Body of pancreas (tissue), 4 donors: ENCODE data around the gene TGDS. TPM values are rescaled to one million over a fixed set of nuclear protein-coding genes. Genes with fewer than 3 reads are reported as not detected.

Experiments used
- ATAC-seq: fragments of 150-250 bp; one replicate; pipeline ENCODE4 v1.9.1; 2016
- DNase-seq, 4 donors: peaks; one replicate each; pipeline ENCODE4 v3.0.0-alpha.2; 2019
- H3K27ac ChIP-seq, 4 donors: fragments of 200-600 bp; sonication (generic); 1 replicate in 3 of 4; 2 replicates in 1 of 4; pipeline versions ENCODE4 v1.5.1 to v1.6.1; 2016 to 2019; ENCODE audit warnings: mild to moderate bottlenecking in 1 of 4, mixed read lengths in 1 of 4, moderate library complexity in 1 of 4
- H3K27me3 ChIP-seq, 2 donors: fragments of 200-600 bp; sonication (generic); one replicate each; pipeline ENCODE4 v1.6.0; 2016; ENCODE audit warnings: mild to moderate bottlenecking in 1 of 2
- H3K36me3 ChIP-seq, 2 donors: fragments of 200-600 bp; sonication (generic); replicated peaks in 1 of 2; 2 replicates each; pipeline ENCODE4 v1.5.1; 2016; ENCODE audit warnings: low read depth in 2 of 2; ENCODE audit not compliant: insufficient read depth in 1 of 2
- H3K4me1 ChIP-seq: fragments of 200-600 bp; sonication (generic); one replicate; pipeline ENCODE4 v1.6.0; 2016
- H3K4me3 ChIP-seq, 2 donors: fragments of 200-600 bp; sonication (generic); 1 replicate in 1 of 2; 2 replicates in 1 of 2; pipeline ENCODE4 v1.5.1; 2016 to 2019
- H3K9me3 ChIP-seq, 3 donors: fragments of 200-600 bp; sonication (generic); 1 replicate in 2 of 3; 2 replicates in 1 of 3; pipeline ENCODE4 v1.5.1; 2016
- CTCF ChIP-seq, 7 experiments: fragments of 450-650 bp in 4 of 7; fragments of 200-600 bp in 3 of 7; sonication (generic) in 3 of 7; IDR thresholded peaks; one replicate each; pipeline ENCODE4 v1.5.1; 2016 to 2019; ENCODE audit warnings: antibody characterized with exemption in 7 of 7
- POLR2A ChIP-seq, 3 donors: fragments of 450-650 bp; IDR thresholded peaks; one replicate each; pipeline ENCODE4 v1.6.1; 2016; ENCODE audit warnings: antibody characterized with exemption in 3 of 3, mild to moderate bottlenecking in 2 of 3
- WGBS, 2 donors: methylation state at CpG; one replicate each; pipeline ENCODE4 v1.1.5; 2017; 5-methylcytosine and 5-hydroxymethylcytosine counted together
- intact Hi-C: fragments of 100-400 bp; cut with DNase I; formaldehyde crosslinking; loops from one replicate; pipeline ENCODE4 v1.15.1; 2023
- total RNA-seq, 2 donors: library from RNA; depleted of rRNA; stranded (reverse); fragments of >200 nt; gene quantifications; one replicate each; pipeline ENCODE4 v1.1.0, GENCODE V29; 2016

The TGDS gene
- total RNA-seq, 2 donors from 2014 or later = 6.0 to 8.2 TPM

- Histone ChIP-seq H3K4me1 (peaks cover 15% of the 10 kb centered on the region), H3K27me3 (no peaks in the 10 kb centered on the region), H3K4me3 (peak overlapping the region; percentile 10 to 77), H3K9me3 (no peaks in the 10 kb centered on the region), H3K27ac (peak overlapping the region; percentile 80 to 92 (median 87)), H3K36me3 (no peaks in the 10 kb centered on the region)
- DNase-seq = peak in 1 of 4 donors; percentile 47
- no peak for TF ChIP-seq CTCF (IDR thresholded peaks at IDR 0.05)
- TF ChIP-seq POLR2A (IDR thresholded peaks at IDR 0.05) = no peak
- ATAC-seq = peak; percentile 39
- 16 to 23% methylated on average over 19 to 20 of the region's 21 CpGs for WGBS, 2 donors
- intact Hi-C loops = no loop called here
Measured at GRCh38 chr13:94550062-94550738, 45.8 kb downstream of the TGDS start.

- Histone ChIP-seq H3K9me3 (no peaks in the 10 kb centered on the region), H3K4me3 (peak overlapping the region; percentile 26 to 77), H3K27ac (peak overlapping the region; percentile 80 to 92 (median 87)), H3K4me1 (peaks cover 15% of the 10 kb centered on the region), H3K27me3 (no peaks in the 10 kb centered on the region), H3K36me3 (no peaks in the 10 kb centered on the region)
- ATAC-seq (peak; percentile 89), DNase-seq (peak; percentile 91 to 93 (median 92))
- TF ChIP-seq CTCF (IDR thresholded peaks at IDR 0.05) = peak in 2 of 7 experiments; percentile 14
- TF ChIP-seq POLR2A (IDR thresholded peaks at IDR 0.05) = peak; percentile 51 to 73 (median 69)
- intact Hi-C loops = loop anchor here (10.0 kb wide), 1 partner anchor 45 kb away; the partner anchor contains the start of gene TGDS
- WGBS, 2 donors = 0% methylated on average over 58 of the region's 66 CpGs
Measured at GRCh38 chr13:94549232-94550061, 46.5 kb downstream of the TGDS start.

GRCh38 chr13:94548821-94549231 is 47.1 kb downstream of the TGDS start:
- peak overlapping the region; percentile 26 to 77 for H3K4me3 ChIP-seq
- H3K9me3 ChIP-seq = no peaks in the 10 kb centered on the region
- H3K27me3 ChIP-seq = no peaks in the 10 kb centered on the region
- peaks cover 15% of the 10 kb centered on the region for H3K4me1 ChIP-seq
- peak; percentile 53 to 69 (median 57) for DNase-seq
- ATAC-seq = peak; percentile 51
- TF ChIP-seq CTCF (IDR thresholded peaks at IDR 0.05) = peak in 1 of 7 experiments; percentile 2
- TF ChIP-seq POLR2A (IDR thresholded peaks at IDR 0.05) = no peak
- peak overlapping the region; percentile 80 to 92 (median 87) for H3K27ac ChIP-seq
- no peaks in the 10 kb centered on the region for H3K36me3 ChIP-seq
- intact Hi-C loops = loop anchor here (10.0 kb wide), 1 partner anchor 46 kb away; the partner anchor contains the start of gene TGDS
- WGBS, 2 donors = 0 to 1% methylated on average over 8 to 19 of the region's 19 CpGs

- TF ChIP-seq CTCF (IDR thresholded peaks at IDR 0.05) (no peak), POLR2A (IDR thresholded peaks at IDR 0.05) (no peak)
- no peak for ATAC-seq
Measured at GRCh38 chr13:94548382-94548781, 47.6 kb downstream of the TGDS start.

More at GRCh38 chr13:94548382-94548781, 47.6 kb downstream of the TGDS start:
- Histone ChIP-seq H3K27ac (peak overlapping the region; percentile 80 to 92 (median 87)), H3K4me3 (peak overlapping the region; percentile 26 to 77), H3K4me1 (peaks cover 15% of the 10 kb centered on the region), H3K27me3 (no peaks in the 10 kb centered on the region), H3K9me3 (no peaks in the 10 kb centered on the region), H3K36me3 (no peaks in the 10 kb centered on the region)
- intact Hi-C loops = loop anchor here (10.0 kb wide), 1 partner anchor 46 kb away; the partner anchor contains the start of gene TGDS
- WGBS, 2 donors = 32 to 43% methylated on average over 6 of the region's 6 CpGs
- peak in 3 of 4 donors; percentile 5 to 17 (median 15) for DNase-seq
